Ramos (cell line): ENCODE data around the gene RNASE11.
"Not testable (repeated sequence)": the region's sequence is repeated elsewhere in the genome, so short reads cannot be mapped to it uniquely, and the experiment has no call there.

Experiments used
- in situ Hi-C: fragments of 300-500 bp; cut with MboI; formaldehyde crosslinking; loops from one replicate; pipeline ENCODE4 v1.14.3; 2022; ENCODE audit warnings: low sequenced_read_pairs; ENCODE audit not compliant: unreplicated experiment

RNASE11 gene

GRCh38 chr14:20583908-20584307 is 3.9 kb downstream of the RNASE11 start:
- in situ Hi-C loops = no loop called here

- in situ Hi-C loops = no loop called here
These were observed 4.7 kb downstream of the RNASE11 start for GRCh38 chr14:20583142-20583541.

- in situ Hi-C loops = no loop called here
These were observed 7.6 kb downstream of the RNASE11 start for GRCh38 chr14:20580242-20580641.

GRCh38 chr14:20578784-20579502 is 8.9 kb downstream of the RNASE11 start:
- in situ Hi-C loops = no loop called here

- in situ Hi-C loops = no loop called here
These were observed 9.5 kb downstream of the RNASE11 start for GRCh38 chr14:20578325-20578724.

GRCh38 chr14:20572382-20572990 is 15.3 kb downstream of the RNASE11 start:
- in situ Hi-C loops = not testable (repeated sequence)

- in situ Hi-C loops = not testable (repeated sequence)
These were observed 17.1 kb downstream of the RNASE11 start for GRCh38 chr14:20570720-20571119.

- in situ Hi-C loops = not testable (repeated sequence)
These were observed 17.9 kb downstream of the RNASE11 start for GRCh38 chr14:20569865-20570264.

GRCh38 chr14:20569066-20569465 is 18.7 kb downstream of the RNASE11 start:
- in situ Hi-C loops = no loop called here

GRCh38 chr14:20568393-20568792 is 19.4 kb downstream of the RNASE11 start:
- in situ Hi-C loops = no loop called here

- in situ Hi-C loops = not testable (repeated sequence)
These were observed 20.6 kb downstream of the RNASE11 start for GRCh38 chr14:20567199-20567598.

GRCh38 chr14:20564501-20564997 is 23.3 kb downstream of the RNASE11 start:
- in situ Hi-C loops = no loop called here

- in situ Hi-C loops = no loop called here
These were observed 23.8 kb downstream of the RNASE11 start for GRCh38 chr14:20563971-20564370.

GRCh38 chr14:20560961-20561360 is 26.8 kb downstream of the RNASE11 start, which contains the start of gene RNASE9:
Gene RNASE9, minus strand, starts transcription at chr14:20561047.
- in situ Hi-C loops = no loop called here

- in situ Hi-C loops = no loop called here
These were observed 28.3 kb downstream of the RNASE11 start for GRCh38 chr14:20559461-20559904.

GRCh38 chr14:20557212-20557542 is 30.6 kb downstream of the RNASE11 start:
- in situ Hi-C loops = no loop called here

- in situ Hi-C loops = no loop called here
These were observed 31.1 kb downstream of the RNASE11 start for GRCh38 chr14:20556500-20557211.

- in situ Hi-C loops = no loop called here
These were observed 32.0 kb downstream of the RNASE11 start for GRCh38 chr14:20555845-20556244.

- in situ Hi-C loops = no loop called here
These were observed 34.8 kb downstream of the RNASE11 start for GRCh38 chr14:20553024-20553423.

- in situ Hi-C loops = no loop called here
These were observed 36.2 kb downstream of the RNASE11 start for GRCh38 chr14:20551606-20552005.

GRCh38 chr14:20550926-20551325 is 36.9 kb downstream of the RNASE11 start:
- in situ Hi-C loops = no loop called here
